Measurements from ENCODE around the gene SOX6. TPM values are rescaled to one million over a fixed set of nuclear protein-coding genes. Genes with fewer than 3 reads are reported as not detected.

The SOX6 gene
- total RNA-seq, 1 donor from 2014 or later = 13.2 TPM

DNA sequence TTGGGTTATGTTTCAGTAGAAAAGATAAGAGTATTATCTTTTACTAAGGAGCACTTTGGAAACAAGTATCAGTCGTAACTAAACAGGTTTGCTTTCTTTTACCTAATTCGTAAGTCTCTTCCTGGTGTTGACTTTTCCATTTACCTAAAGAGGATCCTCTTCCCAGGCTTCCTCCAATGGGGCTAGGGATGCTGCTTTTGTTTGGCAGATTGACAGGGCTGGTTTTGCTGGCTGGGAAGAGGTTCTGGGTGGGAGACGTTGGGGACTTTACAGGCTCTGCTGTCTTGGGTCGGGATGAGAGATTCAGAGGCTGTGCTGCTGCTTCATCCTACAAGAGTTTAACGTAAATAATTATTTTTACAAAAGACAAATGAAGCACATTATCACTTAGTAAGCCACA lies 306.7 kb downstream of the SOX6 start:
- Mint-ChIP-seq H3K36me3 (ENCODE audit: low read depth, unreplicated experiment) (peaks cover 3% of the 10 kb centered on the region), H3K27ac (ENCODE audit: unreplicated experiment) (no peak overlapping the region), H3K4me1 (ENCODE audit: low read depth, unreplicated experiment) (no peaks in the 10 kb centered on the region), H3K4me3 (ENCODE audit: unreplicated experiment) (no peak overlapping the region), H3K27me3 (ENCODE audit: low read depth, unreplicated experiment) (no peaks in the 10 kb centered on the region), H3K9me3 (ENCODE audit: unreplicated experiment) (no peaks in the 10 kb centered on the region)
- FAIRE-seq (no peak), DNase-seq (ENCODE audit: low read depth) (no peak)
- H4K20me1 ChIP-seq (ENCODE audit: insufficient read depth, low read length) = no peaks in the 10 kb centered on the region
- no peak overlapping the region for H3K9ac ChIP-seq (ENCODE audit: low read length)
- no peak for TF ChIP-seq EZH2 (IDR thresholded peaks at IDR 0.05; ENCODE audit: insufficient read depth, low read length)
- TF ChIP-seq, protein P1, sequence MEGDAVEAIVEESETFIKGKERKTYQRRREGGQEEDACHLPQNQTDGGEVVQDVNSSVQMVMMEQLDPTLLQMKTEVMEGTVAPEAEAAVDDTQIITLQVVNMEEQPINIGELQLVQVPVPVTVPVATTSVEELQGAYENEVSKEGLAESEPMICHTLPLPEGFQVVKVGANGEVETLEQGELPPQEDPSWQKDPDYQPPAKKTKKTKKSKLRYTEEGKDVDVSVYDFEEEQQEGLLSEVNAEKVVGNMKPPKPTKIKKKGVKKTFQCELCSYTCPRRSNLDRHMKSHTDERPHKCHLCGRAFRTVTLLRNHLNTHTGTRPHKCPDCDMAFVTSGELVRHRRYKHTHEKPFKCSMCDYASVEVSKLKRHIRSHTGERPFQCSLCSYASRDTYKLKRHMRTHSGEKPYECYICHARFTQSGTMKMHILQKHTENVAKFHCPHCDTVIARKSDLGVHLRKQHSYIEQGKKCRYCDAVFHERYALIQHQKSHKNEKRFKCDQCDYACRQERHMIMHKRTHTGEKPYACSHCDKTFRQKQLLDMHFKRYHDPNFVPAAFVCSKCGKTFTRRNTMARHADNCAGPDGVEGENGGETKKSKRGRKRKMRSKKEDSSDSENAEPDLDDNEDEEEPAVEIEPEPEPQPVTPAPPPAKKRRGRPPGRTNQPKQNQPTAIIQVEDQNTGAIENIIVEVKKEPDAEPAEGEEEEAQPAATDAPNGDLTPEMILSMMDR (IDR thresholded peaks at IDR 0.05; ENCODE audit: insufficient read depth, low read depth, low read length) = no peak
- H2AFZ ChIP-seq (ENCODE audit: low read depth, low read length) = no peak overlapping the region
- H3K27ac ChIP-seq (ENCODE audit: low read depth, low read length) = no peak overlapping the region
- no peaks in the 10 kb centered on the region for H3K4me1 ChIP-seq (ENCODE audit: insufficient read depth, low read length)
- H3K27me3 ChIP-seq (ENCODE audit: insufficient read depth, low read length) = no peaks in the 10 kb centered on the region
- no peaks in the 10 kb centered on the region for H3K79me2 ChIP-seq (ENCODE audit: insufficient read depth, low read length)
- no peaks in the 10 kb centered on the region for H3K9me3 ChIP-seq (ENCODE audit: insufficient read depth, low read depth, low read length)
- no peak overlapping the region for H3K4me3 ChIP-seq (ENCODE audit: insufficient read depth, low read depth, low read length)
- H3K4me2 ChIP-seq (ENCODE audit: low read length) = no peak overlapping the region
- H3K36me3 ChIP-seq (ENCODE audit: insufficient read depth, low read length) = no peaks in the 10 kb centered on the region

DNA sequence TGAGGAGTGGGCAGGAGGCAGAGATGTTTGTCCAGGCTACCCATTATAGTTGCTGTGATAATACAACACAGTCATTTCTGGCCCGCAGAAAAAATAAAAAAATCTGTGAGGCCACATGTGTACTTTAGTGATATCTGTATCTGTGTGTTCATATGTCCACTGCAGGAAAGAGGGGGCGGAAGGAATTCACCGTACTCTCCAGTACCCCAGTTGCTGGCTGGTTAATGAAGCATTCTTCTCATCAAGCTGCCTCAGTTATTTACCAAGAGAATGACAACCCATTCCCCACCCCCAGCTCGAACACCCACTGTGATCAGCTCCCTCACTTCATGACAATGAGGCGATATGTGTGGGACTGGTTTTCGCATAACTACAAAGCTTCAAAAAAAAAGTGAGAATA lies 309.3 kb downstream of the SOX6 start:
- no peak for FAIRE-seq
- Mint-ChIP-seq H3K27me3 (ENCODE audit: low read depth, unreplicated experiment) (no peaks in the 10 kb centered on the region), H3K9me3 (ENCODE audit: unreplicated experiment) (no peaks in the 10 kb centered on the region), H3K36me3 (ENCODE audit: low read depth, unreplicated experiment) (no peaks in the 10 kb centered on the region), H3K27ac (ENCODE audit: unreplicated experiment) (no peak overlapping the region), H3K4me1 (ENCODE audit: low read depth, unreplicated experiment) (peaks cover 8% of the 10 kb centered on the region), H3K4me3 (ENCODE audit: unreplicated experiment) (no peak overlapping the region)
- Histone ChIP-seq H3K9me3 (ENCODE audit: insufficient read depth, low read depth, low read length) (no peaks in the 10 kb centered on the region), H3K79me2 (ENCODE audit: insufficient read depth, low read length) (no peaks in the 10 kb centered on the region), H3K27ac (ENCODE audit: low read depth, low read length) (no peak overlapping the region), H2AFZ (ENCODE audit: low read depth, low read length) (no peak overlapping the region), H3K9ac (ENCODE audit: low read length) (no peak overlapping the region), H3K4me2 (ENCODE audit: low read length) (no peak overlapping the region), H3K4me1 (ENCODE audit: insufficient read depth, low read length) (no peaks in the 10 kb centered on the region), H3K27me3 (ENCODE audit: insufficient read depth, low read length) (no peaks in the 10 kb centered on the region), H3K36me3 (ENCODE audit: insufficient read depth, low read length) (no peaks in the 10 kb centered on the region), H3K4me3 (ENCODE audit: insufficient read depth, low read depth, low read length) (no peak overlapping the region), H4K20me1 (ENCODE audit: insufficient read depth, low read length) (no peaks in the 10 kb centered on the region)
- no peak for DNase-seq (ENCODE audit: low read depth)
- TF ChIP-seq EZH2 (IDR thresholded peaks at IDR 0.05; ENCODE audit: insufficient read depth, low read length) = no peak
- TF ChIP-seq, protein P1 (IDR thresholded peaks at IDR 0.05; ENCODE audit: insufficient read depth, low read depth, low read length) = no peak

DNA sequence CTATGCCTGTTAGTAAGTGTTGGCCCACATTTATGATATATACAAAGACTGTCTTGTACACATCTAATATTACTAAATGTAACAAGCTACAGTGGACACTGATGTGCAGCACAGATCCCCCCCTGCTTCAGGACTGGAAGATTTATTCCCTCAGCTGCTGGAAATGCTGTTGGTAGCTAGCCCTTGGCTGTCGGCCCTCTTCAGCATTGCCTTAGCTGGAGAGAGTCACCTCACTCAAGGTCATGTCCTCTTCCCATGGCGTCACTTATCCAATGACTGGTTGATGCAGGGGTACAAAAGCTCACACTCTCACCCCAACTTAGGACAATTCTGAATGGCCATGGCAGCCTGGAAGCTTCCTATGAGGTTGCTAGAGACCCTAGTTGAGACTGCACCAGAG lies 312.7 kb downstream of the SOX6 start:
- Histone ChIP-seq H3K27me3 (ENCODE audit: insufficient read depth, low read length) (no peaks in the 10 kb centered on the region), H3K27ac (ENCODE audit: low read depth, low read length) (no peak overlapping the region), H3K79me2 (ENCODE audit: insufficient read depth, low read length) (no peaks in the 10 kb centered on the region), H3K4me2 (ENCODE audit: low read length) (no peak overlapping the region), H3K9ac (ENCODE audit: low read length) (no peak overlapping the region), H3K9me3 (ENCODE audit: insufficient read depth, low read depth, low read length) (no peaks in the 10 kb centered on the region), H4K20me1 (ENCODE audit: insufficient read depth, low read length) (no peaks in the 10 kb centered on the region), H3K36me3 (ENCODE audit: insufficient read depth, low read length) (no peaks in the 10 kb centered on the region), H3K4me3 (ENCODE audit: insufficient read depth, low read depth, low read length) (no peak overlapping the region), H2AFZ (ENCODE audit: low read depth, low read length) (no peak overlapping the region), H3K4me1 (ENCODE audit: insufficient read depth, low read length) (no peaks in the 10 kb centered on the region)
- FAIRE-seq (no peak), DNase-seq (ENCODE audit: low read depth) (no peak)
- H3K4me3 Mint-ChIP-seq (ENCODE audit: unreplicated experiment) = no peak overlapping the region
- no peaks in the 10 kb centered on the region for H3K27me3 Mint-ChIP-seq (ENCODE audit: low read depth, unreplicated experiment)
- H3K27ac Mint-ChIP-seq (ENCODE audit: unreplicated experiment) = no peak overlapping the region
- TF ChIP-seq, protein P1 (IDR thresholded peaks at IDR 0.05; ENCODE audit: insufficient read depth, low read depth, low read length) = no peak
- TF ChIP-seq EZH2 (IDR thresholded peaks at IDR 0.05; ENCODE audit: insufficient read depth, low read length) = no peak
- no peaks in the 10 kb centered on the region for H3K36me3 Mint-ChIP-seq (ENCODE audit: low read depth, unreplicated experiment)
- no peaks in the 10 kb centered on the region for H3K9me3 Mint-ChIP-seq (ENCODE audit: unreplicated experiment)
- H3K4me1 Mint-ChIP-seq (ENCODE audit: low read depth, unreplicated experiment) = peaks cover 8% of the 10 kb centered on the region

All from astrocyte (in vitro differentiated cells and primary cell).